OCI-LY1 (cell line): Measurements from ENCODE around the gene LRRC59.

Experiments used
- H2AFZ ChIP-seq: fragments of 200-600 bp; sonication (generic), shearing (Covaris generic); 2 replicates; pipeline ENCODE4 v1.6.0; 2014; ENCODE audit warnings: antibody characterized with exemption, mild to moderate bottlenecking, low read length
- H3F3A ChIP-seq: fragments of 200-600 bp; sonication (generic), shearing (Covaris generic); 2 replicates; pipeline ENCODE4 v1.6.0; 2014; ENCODE audit warnings: mild to moderate bottlenecking, antibody characterized with exemption, low read length, moderate library complexity; ENCODE audit not compliant: insufficient read depth
- H3K27ac ChIP-seq: fragments of 200-600 bp; sonication (generic); 2 replicates; pipeline ENCODE4 v1.5.1; 2014; ENCODE audit warnings: low read length, mixed run types, mild to moderate bottlenecking, low read depth; ENCODE audit not compliant: poor library complexity, severe bottlenecking
- H3K27me3 ChIP-seq: fragments of 200-600 bp; sonication (generic); 2 replicates; pipeline ENCODE4 v1.6.0; 2014; ENCODE audit warnings: antibody characterized with exemption, mild to moderate bottlenecking, low read length, moderate library complexity; ENCODE audit not compliant: insufficient read depth
- H3K36me3 ChIP-seq: fragments of 200-600 bp; sonication (generic); 2 replicates; pipeline ENCODE4 v1.6.1; 2014; ENCODE audit warnings: mild to moderate bottlenecking, antibody characterized with exemption, low read length, moderate library complexity, mixed read lengths; ENCODE audit not compliant: insufficient read depth
- H3K4me1 ChIP-seq: fragments of 200-600 bp; sonication (generic); 2 replicates; pipeline ENCODE4 v1.5.1; 2014; ENCODE audit warnings: mild to moderate bottlenecking, low read length, moderate library complexity; ENCODE audit not compliant: insufficient read depth, severe bottlenecking
- H3K4me2 ChIP-seq: fragments of 200-600 bp; sonication (generic), shearing (Covaris generic); 2 replicates; pipeline ENCODE4 v1.6.1; 2014; ENCODE audit warnings: low read length
- H3K4me3 ChIP-seq: fragments of 200-600 bp; sonication (generic); 2 replicates; pipeline ENCODE4 v1.5.1; 2014; ENCODE audit warnings: low read length, low read depth, mild to moderate bottlenecking, mixed read lengths; ENCODE audit not compliant: poor library complexity, severe bottlenecking
- H3K79me2 ChIP-seq: fragments of 200-600 bp; shearing (Covaris generic); 2 replicates; pipeline ENCODE4 v1.6.1; 2016; ENCODE audit warnings: mixed run types, low read length, mixed read lengths; ENCODE audit not compliant: insufficient read depth
- H3K9ac ChIP-seq: fragments of 200-600 bp; sonication (generic), shearing (Covaris generic); 2 replicates; pipeline ENCODE4 v1.6.1; 2014; ENCODE audit warnings: mild to moderate bottlenecking, low read length, mixed read lengths
- H3K9me2 ChIP-seq: fragments of 200-600 bp; sonication (generic), shearing (Covaris generic); 2 replicates; pipeline ENCODE4 v1.6.1; 2014; ENCODE audit warnings: low read depth, mild to moderate bottlenecking, low read length, mixed read lengths
- H3K9me3 ChIP-seq: fragments of 200-600 bp; shearing (Covaris generic); 2 replicates; pipeline ENCODE4 v1.6.1; 2014; ENCODE audit warnings: low read length, mixed read lengths
- H4K20me1 ChIP-seq: fragments of 200-600 bp; sonication (generic), shearing (Covaris generic); 2 replicates; pipeline ENCODE4 v1.6.0; 2016; ENCODE audit warnings: mild to moderate bottlenecking, low read length; ENCODE audit not compliant: insufficient read depth
- CTCF ChIP-seq: fragments of 200-600 bp; sonication (generic), shearing (Covaris generic); IDR thresholded peaks from 2 replicates; pipeline ENCODE4 v1.5.1; 2017; ENCODE audit warnings: mild to moderate bottlenecking, antibody characterized with exemption, low read length, moderate library complexity, mixed read lengths
- EZH2 ChIP-seq: fragments of 200-600 bp; sonication (generic), shearing (Covaris generic); IDR thresholded peaks from 2 replicates; pipeline ENCODE4 v1.8.0; 2017; ENCODE audit warnings: borderline replicate concordance, mixed run types, mild to moderate bottlenecking, antibody characterized with exemption, low read length, moderate library complexity, mixed read lengths

The LRRC59 gene

GRCh38 chr17:50396261-50397110 lies 837 bp downstream of the LRRC59 start:
- Histone ChIP-seq H2AFZ (no peak overlapping the region), H3K9me3 (no peaks in the 10 kb centered on the region), H3K4me2 (peak overlapping the region; percentile 92), H3F3A (no peaks in the 10 kb centered on the region), H3K27me3 (no peaks in the 10 kb centered on the region; the same call in 1 of the 2 replicates), H3K4me3 (peak overlapping the region; percentile 79), H3K4me1 (peaks cover 27% of the 10 kb centered on the region), H3K36me3 (peaks cover 36% of the 10 kb centered on the region), H3K9ac (peak overlapping the region; percentile 80), H3K9me2 (no peaks in the 10 kb centered on the region), H3K79me2 (peaks cover 19% of the 10 kb centered on the region), H4K20me1 (no peaks in the 10 kb centered on the region), H3K27ac (no peak overlapping the region)
- no peak for TF ChIP-seq EZH2
- no peak for TF ChIP-seq CTCF

- no peaks in the 10 kb centered on the region for H3K9me2 ChIP-seq
- no peak overlapping the region for H2AFZ ChIP-seq
- H3K4me2 ChIP-seq = no peak overlapping the region
- H3K9ac ChIP-seq = no peak overlapping the region
- H3K79me2 ChIP-seq = peaks cover 19% of the 10 kb centered on the region
- H3K4me1 ChIP-seq = peaks cover 32% of the 10 kb centered on the region
- H3K36me3 ChIP-seq = peaks cover 54% of the 10 kb centered on the region
- no peak overlapping the region for H3K4me3 ChIP-seq
- no peaks in the 10 kb centered on the region for H3F3A ChIP-seq
- no peaks in the 10 kb centered on the region for H3K9me3 ChIP-seq
- H3K27ac ChIP-seq = no peak overlapping the region
- no peaks in the 10 kb centered on the region for H4K20me1 ChIP-seq
- H3K27me3 ChIP-seq = no peaks in the 10 kb centered on the region; the same call in 1 of the 2 replicates
- TF ChIP-seq EZH2 = no peak
- TF ChIP-seq CTCF = no peak
These were observed 2.6 kb downstream of the LRRC59 start for GRCh38 chr17:50394711-50395110.

- Histone ChIP-seq H3K9ac (no peak overlapping the region), H3K27ac (no peak overlapping the region), H3F3A (no peaks in the 10 kb centered on the region), H3K4me2 (no peak overlapping the region), H3K4me3 (no peak overlapping the region), H3K36me3 (peaks cover 64% of the 10 kb centered on the region), H3K79me2 (peaks cover 19% of the 10 kb centered on the region), H3K27me3 (no peaks in the 10 kb centered on the region), H4K20me1 (no peaks in the 10 kb centered on the region), H3K9me3 (no peaks in the 10 kb centered on the region), H3K9me2 (no peaks in the 10 kb centered on the region), H3K4me1 (peaks cover 32% of the 10 kb centered on the region), H2AFZ (no peak overlapping the region)
- TF ChIP-seq CTCF (no peak), EZH2 (no peak)
These were observed 3.6 kb downstream of the LRRC59 start for GRCh38 chr17:50393700-50394099.
